GM12878 (cell line): ENCODE results near the gene EML1.

ENCODE experiments used
- ETV6 ChIP-seq, 2 experiments: fragments of 450-650 bp in 1 of 2; IDR thresholded peaks in 1 of 2; conservative IDR thresholded peaks in 1 of 2; 2 replicates each; pipeline ENCODE4 v1.6.1; 2014; ENCODE audit warnings: antibody characterized with exemption in 1 of 2, borderline replicate concordance in 1 of 2, low read depth in 1 of 2, mild to moderate bottlenecking in 1 of 2, moderate library complexity in 1 of 2
- NFIC ChIP-seq: IDR thresholded peaks from 2 replicates; pipeline ENCODE4 v1.6.1; 2012; ENCODE audit warnings: low read depth, mild to moderate bottlenecking, inconsistent platforms, low read length, moderate library complexity
- PAX8 ChIP-seq: fragments of 450-650 bp; IDR thresholded peaks from 2 replicates; pipeline ENCODE4 v1.6.1; 2017; ENCODE audit warnings: mild to moderate bottlenecking, moderate library complexity
- POLR2AphosphoS5 ChIP-seq: IDR thresholded peaks from 2 replicates; pipeline ENCODE4 v1.6.1; 2011; ENCODE audit warnings: mild to moderate bottlenecking, low read length, inconsistent platforms
- RAD21 ChIP-seq: IDR thresholded peaks from 2 replicates; pipeline ENCODE4 v1.6.1; 2011; ENCODE audit warnings: mild to moderate bottlenecking, low read depth, low read length, moderate library complexity; ENCODE audit not compliant: insufficient read depth
- STAT3 ChIP-seq: IDR thresholded peaks from 2 replicates; pipeline ENCODE4 v1.6.1; 2011; ENCODE audit warnings: low read depth, low read length, improper control_type of control experiment
- TBL1XR1 ChIP-seq: IDR thresholded peaks from 2 replicates; pipeline ENCODE4 v1.6.1; 2012; ENCODE audit warnings: low read depth, low read length, improper control_type of control experiment
- YY1 ChIP-seq: IDR thresholded peaks from 2 replicates; pipeline ENCODE4 v1.6.1; 2011; ENCODE audit warnings: low read depth, mild to moderate bottlenecking, low read length
- ZNF24 ChIP-seq: fragments of 450-650 bp; IDR thresholded peaks from 2 replicates; pipeline ENCODE4 v1.6.1; 2017; ENCODE audit warnings: antibody characterized with exemption, mild to moderate bottlenecking
- TF ChIP-seq, protein P1 (sequence below), 3 experiments: IDR thresholded peaks in 2 of 3; conservative IDR thresholded peaks in 1 of 3; 2 replicates each; pipeline ENCODE4 v1.5.1; 2011; ENCODE audit warnings: low read depth in 3 of 3, low read length in 3 of 3, mild to moderate bottlenecking in 3 of 3, control low read depth in 2 of 3, moderate library complexity in 2 of 3, inconsistent platforms in 1 of 3, mixed read lengths in 1 of 3; ENCODE audit not compliant: control insufficient read depth in 2 of 3, insufficient read depth in 1 of 3; ENCODE audit errors: extremely low read depth in 1 of 3
- TF ChIP-seq, protein P2 (sequence below): fragments of 450-650 bp; IDR thresholded peaks from 2 replicates; pipeline ENCODE4 v1.6.1; 2017; ENCODE audit warnings: mild to moderate bottlenecking
- TF ChIP-seq, protein P3 (sequence below): IDR thresholded peaks from 2 replicates; pipeline ENCODE4 v1.6.1; 2012; ENCODE audit warnings: mild to moderate bottlenecking, low read depth, low read length

DNA sequence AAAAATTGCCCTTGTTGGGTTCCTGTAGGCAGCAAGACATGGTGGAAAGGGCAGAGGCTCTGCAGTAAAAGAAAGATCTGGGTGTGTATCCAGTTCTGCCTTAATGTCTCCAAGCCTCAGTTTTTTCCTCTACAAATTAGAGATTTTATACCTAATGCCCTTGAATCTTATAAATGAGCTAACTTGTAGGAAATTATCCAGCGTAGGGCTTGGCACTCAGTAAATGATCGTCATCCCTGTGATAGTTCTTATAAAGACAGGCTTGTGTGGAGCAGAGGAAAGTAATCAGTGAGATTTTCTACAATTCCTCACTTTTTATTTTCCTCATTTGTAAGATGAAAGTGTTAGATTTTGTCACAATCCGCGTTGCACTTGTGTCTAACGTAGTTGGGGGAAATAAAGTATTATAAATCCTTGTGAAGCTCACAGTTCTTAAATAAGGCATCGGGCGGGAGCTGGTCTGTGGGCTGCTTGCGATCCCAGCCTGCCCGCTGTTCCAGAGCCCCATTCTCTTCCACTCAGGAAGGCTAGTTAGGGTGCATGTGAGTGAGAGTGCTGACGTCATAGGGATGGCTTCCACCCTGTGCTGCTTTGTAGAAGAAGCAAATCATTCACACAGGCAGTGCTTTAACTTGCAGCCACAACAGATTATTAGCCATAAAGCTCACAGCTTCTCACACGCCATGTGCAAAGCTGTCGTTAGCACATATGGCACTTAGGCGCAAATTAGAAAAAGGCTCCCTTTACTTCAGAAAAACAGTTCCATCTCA lies 87.6 kb downstream of the EML1 start:
- TF ChIP-seq RAD21, result no peak
- TF ChIP-seq, protein P1, sequence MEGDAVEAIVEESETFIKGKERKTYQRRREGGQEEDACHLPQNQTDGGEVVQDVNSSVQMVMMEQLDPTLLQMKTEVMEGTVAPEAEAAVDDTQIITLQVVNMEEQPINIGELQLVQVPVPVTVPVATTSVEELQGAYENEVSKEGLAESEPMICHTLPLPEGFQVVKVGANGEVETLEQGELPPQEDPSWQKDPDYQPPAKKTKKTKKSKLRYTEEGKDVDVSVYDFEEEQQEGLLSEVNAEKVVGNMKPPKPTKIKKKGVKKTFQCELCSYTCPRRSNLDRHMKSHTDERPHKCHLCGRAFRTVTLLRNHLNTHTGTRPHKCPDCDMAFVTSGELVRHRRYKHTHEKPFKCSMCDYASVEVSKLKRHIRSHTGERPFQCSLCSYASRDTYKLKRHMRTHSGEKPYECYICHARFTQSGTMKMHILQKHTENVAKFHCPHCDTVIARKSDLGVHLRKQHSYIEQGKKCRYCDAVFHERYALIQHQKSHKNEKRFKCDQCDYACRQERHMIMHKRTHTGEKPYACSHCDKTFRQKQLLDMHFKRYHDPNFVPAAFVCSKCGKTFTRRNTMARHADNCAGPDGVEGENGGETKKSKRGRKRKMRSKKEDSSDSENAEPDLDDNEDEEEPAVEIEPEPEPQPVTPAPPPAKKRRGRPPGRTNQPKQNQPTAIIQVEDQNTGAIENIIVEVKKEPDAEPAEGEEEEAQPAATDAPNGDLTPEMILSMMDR (IDR thresholded peaks at IDR 0.05 in 2 of 3, conservative IDR thresholded peaks at IDR 0.05 in 1 of 3; ENCODE audit: control insufficient read depth in 2 of 3, extremely low read depth in 1 of 3, insufficient read depth in 1 of 3, low read depth in 3 of 3, low read length in 3 of 3), result no peak
- TF ChIP-seq, protein P2, sequence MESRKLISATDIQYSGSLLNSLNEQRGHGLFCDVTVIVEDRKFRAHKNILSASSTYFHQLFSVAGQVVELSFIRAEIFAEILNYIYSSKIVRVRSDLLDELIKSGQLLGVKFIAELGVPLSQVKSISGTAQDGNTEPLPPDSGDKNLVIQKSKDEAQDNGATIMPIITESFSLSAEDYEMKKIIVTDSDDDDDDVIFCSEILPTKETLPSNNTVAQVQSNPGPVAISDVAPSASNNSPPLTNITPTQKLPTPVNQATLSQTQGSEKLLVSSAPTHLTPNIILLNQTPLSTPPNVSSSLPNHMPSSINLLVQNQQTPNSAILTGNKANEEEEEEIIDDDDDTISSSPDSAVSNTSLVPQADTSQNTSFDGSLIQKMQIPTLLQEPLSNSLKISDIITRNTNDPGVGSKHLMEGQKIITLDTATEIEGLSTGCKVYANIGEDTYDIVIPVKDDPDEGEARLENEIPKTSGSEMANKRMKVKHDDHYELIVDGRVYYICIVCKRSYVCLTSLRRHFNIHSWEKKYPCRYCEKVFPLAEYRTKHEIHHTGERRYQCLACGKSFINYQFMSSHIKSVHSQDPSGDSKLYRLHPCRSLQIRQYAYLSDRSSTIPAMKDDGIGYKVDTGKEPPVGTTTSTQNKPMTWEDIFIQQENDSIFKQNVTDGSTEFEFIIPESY, result no peak
- no peak for TF ChIP-seq ETV6 (conservative IDR thresholded peaks at IDR 0.05 in 1 of 2, IDR thresholded peaks at IDR 0.05 in 1 of 2; ENCODE audit: borderline replicate concordance in 1 of 2, low read depth in 1 of 2)
- no peak for TF ChIP-seq POLR2AphosphoS5
- TF ChIP-seq TBL1XR1, result no peak
- TF ChIP-seq NFIC, result no peak
- TF ChIP-seq STAT3, result no peak
- TF ChIP-seq, protein P3, sequence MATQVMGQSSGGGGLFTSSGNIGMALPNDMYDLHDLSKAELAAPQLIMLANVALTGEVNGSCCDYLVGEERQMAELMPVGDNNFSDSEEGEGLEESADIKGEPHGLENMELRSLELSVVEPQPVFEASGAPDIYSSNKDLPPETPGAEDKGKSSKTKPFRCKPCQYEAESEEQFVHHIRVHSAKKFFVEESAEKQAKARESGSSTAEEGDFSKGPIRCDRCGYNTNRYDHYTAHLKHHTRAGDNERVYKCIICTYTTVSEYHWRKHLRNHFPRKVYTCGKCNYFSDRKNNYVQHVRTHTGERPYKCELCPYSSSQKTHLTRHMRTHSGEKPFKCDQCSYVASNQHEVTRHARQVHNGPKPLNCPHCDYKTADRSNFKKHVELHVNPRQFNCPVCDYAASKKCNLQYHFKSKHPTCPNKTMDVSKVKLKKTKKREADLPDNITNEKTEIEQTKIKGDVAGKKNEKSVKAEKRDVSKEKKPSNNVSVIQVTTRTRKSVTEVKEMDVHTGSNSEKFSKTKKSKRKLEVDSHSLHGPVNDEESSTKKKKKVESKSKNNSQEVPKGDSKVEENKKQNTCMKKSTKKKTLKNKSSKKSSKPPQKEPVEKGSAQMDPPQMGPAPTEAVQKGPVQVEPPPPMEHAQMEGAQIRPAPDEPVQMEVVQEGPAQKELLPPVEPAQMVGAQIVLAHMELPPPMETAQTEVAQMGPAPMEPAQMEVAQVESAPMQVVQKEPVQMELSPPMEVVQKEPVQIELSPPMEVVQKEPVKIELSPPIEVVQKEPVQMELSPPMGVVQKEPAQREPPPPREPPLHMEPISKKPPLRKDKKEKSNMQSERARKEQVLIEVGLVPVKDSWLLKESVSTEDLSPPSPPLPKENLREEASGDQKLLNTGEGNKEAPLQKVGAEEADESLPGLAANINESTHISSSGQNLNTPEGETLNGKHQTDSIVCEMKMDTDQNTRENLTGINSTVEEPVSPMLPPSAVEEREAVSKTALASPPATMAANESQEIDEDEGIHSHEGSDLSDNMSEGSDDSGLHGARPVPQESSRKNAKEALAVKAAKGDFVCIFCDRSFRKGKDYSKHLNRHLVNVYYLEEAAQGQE, result no peak
- TF ChIP-seq ZNF24, result no peak
- no peak for TF ChIP-seq YY1
- no peak for TF ChIP-seq PAX8
